Peyer's patch (tissue), 4 donors: ENCODE measurements around the gene GIMAP6.

Source experiments
- CTCF ChIP-seq, 6 experiments: fragments of 450-650 bp in 4 of 6; fragments of 200-600 bp in 2 of 6; sonication (generic) in 1 of 6; IDR thresholded peaks; one replicate each; pipeline ENCODE4 v1.5.1; 2017 to 2019; ENCODE audit warnings: antibody characterized with exemption in 6 of 6, mild to moderate bottlenecking in 3 of 6, moderate library complexity in 1 of 6
- POLR2A ChIP-seq, 2 donors: fragments of 450-650 bp; IDR thresholded peaks; one replicate each; pipeline ENCODE4 v1.5.1; 2017; ENCODE audit warnings: antibody characterized with exemption in 2 of 2, mild to moderate bottlenecking in 2 of 2, moderate library complexity in 2 of 2

- no peak for TF ChIP-seq CTCF (IDR thresholded peaks at IDR 0.05)
- TF ChIP-seq POLR2A (IDR thresholded peaks at IDR 0.05): no peak
Measured at GRCh38 chr7:150633926-150634325, 1.7 kb upstream of the GIMAP6 start.
